ENCODE results near the gene SRC.

- TF ChIP-seq EZH2 (IDR thresholded peaks at IDR 0.05), result no peak
- no peak for TF ChIP-seq POLR2AphosphoS5 (IDR thresholded peaks at IDR 0.05; ENCODE audit: borderline replicate concordance, low read depth, low read length)
- no peak for TF ChIP-seq FOXP2 (optimal IDR thresholded peaks at IDR 0.05; ENCODE audit: control extremely low read depth, extremely low read length, insufficient read depth)
These were observed 35.1 kb downstream of the SRC start for GRCh38 chr20:37380864-37381579.
